K562 (cell line): Measurements from ENCODE around the gene VTI1B. TPM values are rescaled to one million over a fixed set of nuclear protein-coding genes. Genes with fewer than 3 reads are reported as not detected.

Source experiments
- ATAC-seq: fragments of 200-7000 bp; cut with Tn5 transposase; 3 replicates; pipeline ENCODE4 v1.9.1; 2020; ENCODE audit warnings: moderate library complexity
- BruUV-seq: library from RNA; stranded (reverse); fragments of 400-500 nt; replicated peaks from 2 replicates; lab custom pipeline; 2021; lab: Mats Ljungman, UMichigan
- CTCF ChIA-PET: fragments of 300-600 bp; formaldehyde crosslinking; extraction: SDS; loops from one replicate; lab custom pipeline; 2021; ENCODE audit warnings: low intra/inter-chr PET ratio; lab: Yijun Ruan, JAX
- POLR2A ChIA-PET: fragments of 300-600, 350-650 bp; sonication (Branson Sonifier 250); formaldehyde crosslinking; extraction: SDS; loops from one replicate; lab custom pipeline; 2021; ENCODE audit warnings: antibody characterized with exemption, inconsistent platforms; lab: Yijun Ruan, JAX
- DNase-seq, 4 experiments: peaks; one replicate each; pipeline versions ENCODE4 v3.0.0 to v3.0.0-alpha.2; 2011 to 2018; ENCODE audit warnings: low spot score in 3 of 4, mixed read lengths in 3 of 4; ENCODE audit errors: extremely low read depth in 1 of 4
- FAIRE-seq: peaks from 2 replicates; lab custom pipeline; 2011; peaks lifted over from hg19 to GRCh38; lab: Jason Lieb, UNC
- H2AFZ ChIP-seq: 2 replicates; pipeline ENCODE4 v1.6.0; 2011; ENCODE audit warnings: low read depth, low read length, control low read depth, inconsistent platforms
- H3K27ac ChIP-seq: fragments of 200-600 bp; 3 replicates; pipeline ENCODE4 v1.8.0; 2011; ENCODE audit warnings: low read depth, mild to moderate bottlenecking, control low read depth, inconsistent platforms, low read length, moderate library complexity, mixed read lengths; ENCODE audit errors: extremely low read depth
- H3K27me3 ChIP-seq, 2 experiments: fragments of 300-600 bp in 1 of 2; 2 replicates in 1 of 2; 3 replicates in 1 of 2; pipeline versions ENCODE4 v1.6.0 to v1.8.0; 2011; ENCODE audit warnings: inconsistent platforms in 2 of 2, low read length in 2 of 2, mild to moderate bottlenecking in 1 of 2, mixed read lengths in 1 of 2, moderate library complexity in 1 of 2; ENCODE audit not compliant: control insufficient read depth in 2 of 2, insufficient read depth in 2 of 2
- H3K36me3 ChIP-seq: fragments of 300-600 bp; 3 replicates; pipeline ENCODE4 v1.8.0; 2011; ENCODE audit warnings: mild to moderate bottlenecking, low read length, inconsistent platforms; ENCODE audit not compliant: control insufficient read depth, insufficient read depth
- H3K4me1 ChIP-seq, 2 experiments: fragments of 200-600 bp in 1 of 2; replicated peaks in 1 of 2; 2 replicates in 1 of 2; 3 replicates in 1 of 2; pipeline versions ENCODE4 v1.5.1 to v1.8.0; 2011; ENCODE audit warnings: inconsistent platforms in 2 of 2, low read length in 2 of 2, mild to moderate bottlenecking in 1 of 2, mixed read lengths in 1 of 2, moderate library complexity in 1 of 2; ENCODE audit not compliant: control insufficient read depth in 2 of 2, insufficient read depth in 2 of 2
- H3K4me2 ChIP-seq: 2 replicates; pipeline ENCODE4 v1.6.1; 2011; ENCODE audit warnings: low read length, control low read depth, inconsistent platforms, mixed read lengths; ENCODE audit not compliant: insufficient read depth
- H3K4me3 ChIP-seq: fragments of 200-600 bp; sonication (generic), shearing (Covaris generic); 2 replicates; pipeline ENCODE4 v1.5.1; 2016; ENCODE audit warnings: control low read depth, inconsistent platforms
- H3K79me2 ChIP-seq: fragments of 200-600 bp; 3 replicates; pipeline ENCODE4 v1.8.0; 2011; ENCODE audit warnings: low read length, inconsistent platforms; ENCODE audit not compliant: control insufficient read depth, insufficient read depth
- H3K9ac ChIP-seq, 2 experiments: 2 replicates each; pipeline versions ENCODE4 v1.6.0 to v1.6.1; 2011; ENCODE audit warnings: low read depth in 2 of 2, low read length in 2 of 2, control low read depth in 1 of 2, inconsistent platforms in 1 of 2, mild to moderate bottlenecking in 1 of 2, mixed read lengths in 1 of 2; ENCODE audit not compliant: insufficient read depth in 1 of 2
- H3K9me1 ChIP-seq: one replicate; pipeline ENCODE4 v1.6.0; 2011; ENCODE audit warnings: inconsistent platforms, mild to moderate bottlenecking, low read length, moderate library complexity; ENCODE audit not compliant: control insufficient read depth, insufficient read depth
- H3K9me3 ChIP-seq: replicated peaks from 2 replicates; pipeline ENCODE4 v1.5.1; 2011; ENCODE audit warnings: low read depth, low read length, inconsistent platforms; ENCODE audit not compliant: control insufficient read depth, insufficient read depth
- H4K20me1 ChIP-seq: replicated peaks from 2 replicates; pipeline ENCODE4 v1.6.1; 2011; ENCODE audit warnings: low read length, inconsistent platforms, mixed read lengths; ENCODE audit not compliant: control insufficient read depth, insufficient read depth
- CBX8 ChIP-seq: fragments of 200-600 bp; sonication (generic); IDR thresholded peaks from 2 replicates; pipeline ENCODE4 v1.6.1; 2012; ENCODE audit warnings: borderline replicate concordance, mixed run types, low read depth, mild to moderate bottlenecking, moderate library complexity, mixed read lengths, low read length, control low read depth, inconsistent platforms; ENCODE audit not compliant: poor library complexity, severe bottlenecking; ENCODE audit errors: extremely low read depth
- NCOA2 ChIP-seq, 2 experiments: fragments of 450-650 bp; IDR thresholded peaks; 2 replicates each; pipeline ENCODE4 v1.6.1; 2018; ENCODE audit warnings: mild to moderate bottlenecking in 2 of 2, moderate library complexity in 1 of 2; ENCODE audit not compliant: partially characterized antibody in 2 of 2
- NR2C2 ChIP-seq, 2 experiments: fragments of 200-800 bp in 1 of 2; sonication (Bioruptor generic) in 1 of 2; sonication (generic) in 1 of 2; formaldehyde crosslinking in 1 of 2; IDR thresholded peaks; 2 replicates each; pipeline versions ENCODE4 v1.6.1 to v1.8.0; 2016 to 2022; ENCODE audit warnings: mild to moderate bottlenecking in 1 of 2, missing compliant biosample characterization in 1 of 2, missing genetic modification characterization in 1 of 2, missing genetic modification reagents in 1 of 2
- ZNF780A ChIP-seq: fragments of 250-450 bp; sonication (Bioruptor Pico); IDR thresholded peaks from 2 replicates; pipeline ENCODE4 v1.5.0; 2021; ENCODE audit warnings: mild to moderate bottlenecking
- WGBS: fragments of 100-300 bp; shearing (Covaris generic); methylation state at CpG from one replicate; pipeline ENCODE4 v1.1.6; 2016; ENCODE audit warnings: low coverage, mixed read lengths; ENCODE audit not compliant: insufficient coverage; ENCODE audit errors: missing lambda C conversion rate; 5-methylcytosine and 5-hydroxymethylcytosine counted together
- in situ Hi-C: fragments of 300-500 bp; cut with MboI; formaldehyde crosslinking; loops from 4 replicates; pipeline ENCODE4 v1.15.0; 2018; ENCODE audit warnings: inconsistent platforms, mixed read lengths
- intact Hi-C: fragments of 100-400 bp; cut with micrococcal nuclease; formaldehyde crosslinking; loops from 2 replicates; pipeline ENCODE4 v1.14.2; 2022
- polyA plus RNA-seq, 8 experiments: library from polyadenylated mRNA; depleted of rRNA in 4 of 8; stranded (reverse) in 5 of 8; unstranded in 3 of 8; fragments of >200 nt; fragmentation: Nextera tagmentation in 2 of 8; fragmentation: Illumina TruSeq in 1 of 8; extraction: Ambion mirVana in 2 of 8; extraction: Trizol in 1 of 8; gene quantifications; 2 replicates each; pipeline versions ENCODE4 v1.2.1 to v1.2.3, GENCODE V29; 2011 to 2014; ENCODE audit warnings: inconsistent platforms in 1 of 8, missing spikeins in 1 of 8
- total RNA-seq, 7 experiments: library from RNA; depleted of rRNA in 6 of 7; stranded (reverse); fragments of >200 nt in 6 of 7; fragmentation: Illumina TruSeq in 2 of 7; extraction: Trizol in 2 of 7; gene quantifications; 2 replicates each; pipeline versions ENCODE4 v1.2.1 to v1.2.3, GENCODE V29; 2011 to 2021; ENCODE audit warnings: low replicate concordance in 1 of 7
- TF ChIP-seq, protein P1 (sequence below): fragments of 250-450 bp; sonication (Bioruptor Pico); IDR thresholded peaks from 2 replicates; pipeline ENCODE4 v1.6.1; 2021; ENCODE audit warnings: mild to moderate bottlenecking

Gene VTI1B
- total and polyA plus RNA-seq, 9 of the 15 experiments (the other 6 are each of a cell fraction or from before 2014, with no cell fraction given) = 7.8 to 69.8 (median 50.1) TPM

DNA sequence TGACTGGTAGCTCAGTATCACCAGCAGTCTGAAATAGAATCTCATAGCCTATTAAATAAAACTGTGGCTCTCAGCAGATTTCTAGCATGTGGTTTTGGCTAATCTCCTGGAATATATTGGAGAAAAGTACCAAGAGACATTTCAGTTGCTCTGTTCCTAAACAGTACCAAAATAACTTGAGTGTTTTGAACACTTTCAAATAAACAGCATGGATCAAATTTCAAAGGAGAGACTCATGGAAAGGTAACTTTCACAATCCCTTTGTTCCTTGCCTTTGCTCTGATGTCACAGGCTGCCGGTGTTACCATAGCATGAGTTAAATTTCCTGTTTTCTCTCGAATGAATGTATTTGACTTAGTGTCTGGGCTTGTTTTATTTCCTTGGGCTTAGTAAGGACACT lies 51.3 kb downstream of the VTI1B start:
- Histone ChIP-seq H3K4me3 (no peak overlapping the region), H3K4me1 (peaks cover 14 to 25% of the 10 kb centered on the region in 2 experiments; a peak in 4 of 5 replicates), H2AFZ (peak overlapping the region; percentile 63), H3K27me3 (no peaks in the 10 kb centered on the region), H3K9me1 (no peaks in the 10 kb centered on the region), H3K9ac (peak overlapping the region in 1 of 2 experiments; percentile 51; a peak in 2 of 4 replicates), H3K9me3 (no peaks in the 10 kb centered on the region), H3K79me2 (peaks cover 4% of the 10 kb centered on the region; the same call in 2 of the 3 replicates), H3K36me3 (no peaks in the 10 kb centered on the region; the same call in 2 of the 3 replicates), H3K4me2 (peak overlapping the region; percentile 61; the same call in 1 of the 2 replicates), H4K20me1 (no peaks in the 10 kb centered on the region), H3K27ac (peak overlapping the region; percentile 69)
- 12% methylated on average over 2 of the region's 2 CpGs for WGBS
- no TSS peak for BruUV-seq
- in situ Hi-C loops (loop anchor here (5.0 kb wide), 1 partner anchor 44 kb away; no protein-coding TSS in a partner anchor), intact Hi-C loops (loop anchor here (2.0 kb wide), 1 partner anchor 14 kb away; no protein-coding TSS in a partner anchor)
- ChIA-PET POLR2A (interaction anchor here (1.1 to 1.4 kb wide), 2 partner anchors 8 to 12 kb away, joined by 3 to 5 read pairs; no protein-coding TSS in a partner anchor), CTCF (no interaction called here)
- no peak for FAIRE-seq
- no peak for TF ChIP-seq NCOA2 (IDR thresholded peaks at IDR 0.05; ENCODE audit: partially characterized antibody in 2 of 2)
- TF ChIP-seq ZNF780A (CRISPR knock-in tag) = no peak
- no peak for TF ChIP-seq CBX8
- TF ChIP-seq, protein P1, sequence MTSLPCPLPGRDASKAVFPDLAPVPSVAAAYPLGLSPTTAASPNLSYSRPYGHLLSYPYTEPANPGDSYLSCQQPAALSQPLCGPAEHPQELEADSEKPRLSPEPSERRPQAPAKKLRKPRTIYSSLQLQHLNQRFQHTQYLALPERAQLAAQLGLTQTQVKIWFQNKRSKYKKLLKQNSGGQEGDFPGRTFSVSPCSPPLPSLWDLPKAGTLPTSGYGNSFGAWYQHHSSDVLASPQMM = no peak
- TF ChIP-seq NR2C2 (CRISPR knock-in tag; IDR thresholded peaks at IDR 0.05) = no peak
- TF ChIP-seq NR2C2 (tag; IDR thresholded peaks at IDR 0.05) = peak; percentile 28; the same call in 1 of the 2 replicates
- ATAC-seq = no peak
- no peak for DNase-seq
